CD4-positive, alpha-beta T cell treated with Interleukin-2 at 100 ng/mL for 4 hours (primary cell): ENCODE results near the gene KPNA6.
"Not testable (repeated sequence)": the region's sequence is repeated elsewhere in the genome, so short reads cannot be mapped to it uniquely, and the experiment has no call there.

ENCODE experiments used
- DNase-seq: peaks from one replicate; pipeline ENCODE4 v3.0.0-alpha.2; 2020; ENCODE audit warnings: low spot score

Gene KPNA6

GRCh38 chr1:32100807-32101708 is 6.8 kb upstream of the KPNA6 start:
- DNase-seq, result no peak

GRCh38 chr1:32104127-32104526 is 3.7 kb upstream of the KPNA6 start:
- no peak for DNase-seq

GRCh38 chr1:32105338-32105737 is 2.5 kb upstream of the KPNA6 start:
- DNase-seq, result no peak

- no peak for DNase-seq
Measured at GRCh38 chr1:32106663-32107275, 1.1 kb upstream of the KPNA6 start.

GRCh38 chr1:32111040-32111623 is 3.3 kb downstream of the KPNA6 start:
- DNase-seq, result no peak

GRCh38 chr1:32111789-32112188 is 3.9 kb downstream of the KPNA6 start:
- DNase-seq, result no peak

- DNase-seq, result peak; percentile 35
Measured at GRCh38 chr1:32112806-32113375, 5.0 kb downstream of the KPNA6 start.

- not testable (repeated sequence) for DNase-seq
Measured at GRCh38 chr1:32113436-32113835, 5.6 kb downstream of the KPNA6 start.

- no peak for DNase-seq
Measured at GRCh38 chr1:32114420-32114819, 6.6 kb downstream of the KPNA6 start.

GRCh38 chr1:32115496-32115895 is 7.6 kb downstream of the KPNA6 start:
- DNase-seq, result no peak

- DNase-seq, result no peak
Measured at GRCh38 chr1:32116531-32116930, 8.7 kb downstream of the KPNA6 start.

GRCh38 chr1:32122151-32122550 is 14.3 kb downstream of the KPNA6 start:
- no peak for DNase-seq

GRCh38 chr1:32123361-32123760 is 15.5 kb downstream of the KPNA6 start:
- not testable (repeated sequence) for DNase-seq

GRCh38 chr1:32125313-32125712 is 17.5 kb downstream of the KPNA6 start:
- no peak for DNase-seq

GRCh38 chr1:32126770-32127169 is 18.9 kb downstream of the KPNA6 start:
- no peak for DNase-seq

GRCh38 chr1:32127409-32128198 is 19.7 kb downstream of the KPNA6 start:
- no peak for DNase-seq

GRCh38 chr1:32128479-32128878 is 20.6 kb downstream of the KPNA6 start:
- DNase-seq, result no peak

- no peak for DNase-seq
Measured at GRCh38 chr1:32128964-32129363, 21.1 kb downstream of the KPNA6 start.

GRCh38 chr1:32133950-32134280 is 26.1 kb downstream of the KPNA6 start:
- not testable (repeated sequence) for DNase-seq

GRCh38 chr1:32137111-32137510 is 29.3 kb downstream of the KPNA6 start:
- DNase-seq, result no peak

GRCh38 chr1:32138965-32139364 is 31.1 kb downstream of the KPNA6 start:
- no peak for DNase-seq
